NCI-H146 (cell line): Measurements from ENCODE around the gene MAP3K5.

Experiments
- DNase-seq: peaks from one replicate; lab custom pipeline; 2025; lab: John Stamatoyannopoulos, UW

The MAP3K5 gene

DNA sequence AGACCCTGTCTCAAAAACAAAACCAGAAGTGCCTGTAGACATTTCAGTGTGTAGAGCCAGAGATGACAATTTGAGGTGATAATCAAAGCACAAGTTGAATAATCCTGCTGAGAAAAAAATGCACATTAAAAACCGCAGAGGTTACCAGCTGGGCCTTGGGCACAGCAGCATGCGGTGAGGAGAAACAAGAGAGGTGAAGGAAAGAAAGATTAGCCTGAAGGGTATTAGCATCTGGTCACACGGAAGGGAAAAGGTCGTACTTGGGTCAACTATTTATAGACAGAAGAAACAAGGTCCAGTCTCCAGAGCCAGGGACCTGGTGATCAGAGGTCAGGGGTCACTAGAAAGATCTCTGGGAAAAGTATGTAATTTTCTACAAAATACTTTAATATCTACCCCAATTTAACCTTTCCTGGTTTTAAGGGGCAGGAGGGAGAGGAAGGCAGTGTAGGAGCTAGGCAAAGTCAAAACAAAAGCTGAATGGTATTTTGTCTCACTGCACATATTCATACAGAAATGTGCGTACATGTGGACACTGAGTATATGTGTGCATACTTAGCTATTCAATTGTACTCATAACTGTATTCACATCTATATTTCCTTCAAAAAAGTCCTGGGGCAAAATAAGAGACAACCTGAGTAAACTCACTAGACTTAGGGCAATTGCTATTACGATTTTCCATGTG lies 252.2 kb downstream of the MAP3K5 start:
- DNase-seq, result peak; percentile 27

GRCh38 chr6:136538836-136539235 lies 253.4 kb downstream of the MAP3K5 start:
- DNase-seq, result no peak

- DNase-seq, result no peak
Observed at GRCh38 chr6:136535880-136536650, 256.2 kb downstream of the MAP3K5 start.

DNA sequence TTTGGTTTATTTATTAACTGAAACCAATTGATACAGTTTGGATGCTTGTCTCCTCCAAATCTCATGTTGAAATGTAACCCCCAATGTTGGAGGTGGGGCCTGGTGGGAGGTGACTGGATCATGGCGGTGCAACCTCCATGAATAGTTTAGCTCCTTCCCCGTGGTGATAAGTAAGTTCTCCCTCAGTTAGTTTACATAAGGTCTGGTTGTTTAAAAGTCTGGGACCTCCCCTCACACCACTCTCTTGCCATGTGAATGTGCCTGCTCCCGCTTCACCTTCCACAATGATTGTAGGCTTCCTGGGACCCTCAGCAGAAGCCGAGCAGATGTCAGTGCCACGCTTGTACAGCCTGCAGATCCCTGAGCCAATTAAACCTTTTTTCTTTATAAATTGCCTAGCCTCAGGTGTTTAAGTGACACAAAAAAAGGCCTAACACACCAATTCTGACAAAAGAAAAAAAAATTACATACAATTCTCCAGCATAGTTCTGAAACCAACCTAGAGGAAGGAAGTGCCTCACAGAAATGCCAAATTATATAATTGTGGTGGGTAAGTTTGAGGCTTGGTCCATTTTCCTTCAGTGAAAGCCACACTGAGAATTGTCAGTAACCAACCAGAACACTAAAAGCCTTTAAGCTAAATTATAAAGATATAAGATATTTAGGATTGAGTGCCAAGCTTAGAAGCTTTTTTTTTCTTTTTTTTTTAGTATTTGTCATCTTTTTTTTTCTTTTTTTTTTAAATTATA lies 257.1 kb downstream of the MAP3K5 start:
- no peak for DNase-seq

DNA sequence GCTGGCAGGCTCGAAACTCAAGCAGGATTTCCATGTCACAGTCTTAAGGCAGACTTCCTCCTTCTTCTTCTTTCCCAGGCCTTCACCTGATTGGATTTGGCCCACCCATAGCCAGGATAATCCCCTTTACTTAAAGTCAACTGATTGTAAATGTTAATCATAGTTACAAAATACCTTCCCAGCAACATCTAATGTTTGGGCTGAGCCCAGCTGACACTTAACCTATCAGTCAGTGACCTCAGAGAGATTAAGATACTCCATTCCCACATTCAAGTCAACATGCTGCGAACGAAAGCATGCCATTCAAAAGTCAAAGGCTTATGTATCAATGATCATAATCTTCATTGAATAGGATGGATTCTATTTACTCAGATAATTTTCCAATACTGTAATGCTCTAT lies 258.0 kb downstream of the MAP3K5 start:
- DNase-seq, result no peak

- DNase-seq, result no peak
Observed at GRCh38 chr6:136533487-136533886, 258.8 kb downstream of the MAP3K5 start.

DNA sequence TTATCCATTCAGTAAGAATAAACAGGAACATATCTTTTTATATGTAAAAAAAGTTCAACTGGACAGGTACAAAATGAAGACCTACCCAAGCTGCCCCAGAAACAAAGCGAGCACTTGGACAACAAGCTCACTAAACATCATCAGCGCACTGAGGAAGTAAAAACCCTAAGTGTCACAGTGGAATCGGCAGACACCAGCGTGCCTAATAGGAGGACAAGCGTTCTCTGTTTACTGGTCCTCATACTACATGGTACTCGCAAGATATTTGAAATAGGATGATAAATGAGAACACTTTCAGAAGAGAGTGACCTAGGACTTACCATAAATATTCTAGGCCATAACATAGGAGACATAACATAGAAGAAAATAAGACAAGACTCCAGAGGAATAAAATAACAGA lies 260.2 kb downstream of the MAP3K5 start:
- no peak for DNase-seq

GRCh38 chr6:136529710-136530109 lies 262.6 kb downstream of the MAP3K5 start:
- DNase-seq, result no peak

- no peak for DNase-seq
Observed at GRCh38 chr6:136528477-136528876, 263.8 kb downstream of the MAP3K5 start.

GRCh38 chr6:136527831-136528230 lies 264.4 kb downstream of the MAP3K5 start:
- no peak for DNase-seq

DNA sequence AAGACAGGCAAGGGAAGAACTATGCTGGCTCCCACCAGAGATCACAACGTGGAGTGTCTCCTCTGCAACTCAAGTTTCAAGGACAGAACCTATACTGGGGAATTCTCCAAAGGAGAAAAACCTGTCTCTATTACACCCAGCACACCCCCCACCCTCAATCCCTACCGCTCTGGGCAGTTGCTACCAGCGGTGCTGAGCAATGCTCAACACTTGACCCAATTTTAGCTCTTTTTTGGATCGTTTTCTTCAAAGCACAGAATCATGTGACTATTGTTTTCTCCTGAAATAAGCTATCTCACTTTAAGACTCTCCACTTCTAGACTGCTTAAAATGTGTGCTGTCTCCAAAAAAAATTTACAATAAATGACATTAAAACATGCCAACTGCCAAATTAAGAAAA lies 265.3 kb downstream of the MAP3K5 start:
- no peak for DNase-seq

DNA sequence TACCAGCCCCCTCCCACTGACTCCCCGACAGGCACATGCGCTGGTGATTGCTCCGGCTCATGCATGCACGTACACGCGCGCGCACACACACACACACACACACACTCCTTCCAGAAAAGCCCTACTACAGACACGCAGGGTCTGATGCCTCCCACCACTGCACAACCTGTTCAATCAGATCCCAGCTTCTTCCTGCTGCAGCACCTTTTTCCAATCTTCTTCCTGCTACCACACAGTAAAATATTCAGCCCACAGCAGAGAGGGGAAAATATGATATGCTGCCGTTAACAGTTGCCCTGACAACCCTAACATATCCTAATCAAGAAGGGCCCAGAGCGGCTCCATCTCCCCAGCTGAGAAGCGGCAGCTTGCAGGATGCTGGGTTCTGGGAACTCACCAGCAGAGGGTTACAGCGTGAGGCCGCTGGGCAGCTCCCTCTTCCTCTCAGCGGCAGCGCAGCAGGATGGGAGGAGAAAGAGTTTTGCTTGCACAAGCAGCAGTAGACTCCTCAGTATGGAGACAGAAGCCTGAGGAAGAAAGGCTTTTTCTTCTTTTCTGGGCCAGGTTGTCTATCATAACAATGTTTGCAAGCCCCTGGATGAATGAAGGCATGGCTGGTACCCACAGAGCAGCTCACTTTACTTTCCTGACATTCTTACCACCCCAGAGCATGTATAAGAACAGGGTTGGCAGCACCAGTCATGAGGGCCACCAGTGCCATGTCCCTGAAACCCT lies 265.9 kb downstream of the MAP3K5 start:
- peak; percentile 85 for DNase-seq

- DNase-seq, result peak; percentile 63
Observed at GRCh38 chr6:136525586-136526195, 266.6 kb downstream of the MAP3K5 start.

DNA sequence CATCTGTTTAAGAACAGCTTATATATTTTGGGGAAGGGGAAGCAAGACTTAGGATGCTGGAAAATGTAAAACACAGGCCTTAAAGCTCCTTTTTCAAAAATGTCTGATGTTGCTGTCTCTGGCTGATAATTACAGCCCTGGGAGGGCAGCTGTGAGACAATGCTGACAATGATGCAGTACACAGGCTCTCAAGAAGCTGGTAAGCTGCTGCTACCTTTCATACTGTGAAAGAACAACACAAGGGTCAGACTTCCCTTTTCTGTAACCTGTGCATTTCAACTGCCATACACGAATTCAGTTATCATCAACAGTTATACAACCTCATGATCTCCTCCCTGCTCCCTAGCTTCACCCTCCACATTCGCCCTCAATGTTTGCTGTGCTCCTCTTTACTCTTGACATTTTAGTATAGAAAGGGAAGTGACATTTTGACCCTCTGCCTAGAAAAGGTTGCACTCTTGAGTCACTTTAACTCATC lies 267.3 kb downstream of the MAP3K5 start:
- DNase-seq, result peak; percentile 92

DNA sequence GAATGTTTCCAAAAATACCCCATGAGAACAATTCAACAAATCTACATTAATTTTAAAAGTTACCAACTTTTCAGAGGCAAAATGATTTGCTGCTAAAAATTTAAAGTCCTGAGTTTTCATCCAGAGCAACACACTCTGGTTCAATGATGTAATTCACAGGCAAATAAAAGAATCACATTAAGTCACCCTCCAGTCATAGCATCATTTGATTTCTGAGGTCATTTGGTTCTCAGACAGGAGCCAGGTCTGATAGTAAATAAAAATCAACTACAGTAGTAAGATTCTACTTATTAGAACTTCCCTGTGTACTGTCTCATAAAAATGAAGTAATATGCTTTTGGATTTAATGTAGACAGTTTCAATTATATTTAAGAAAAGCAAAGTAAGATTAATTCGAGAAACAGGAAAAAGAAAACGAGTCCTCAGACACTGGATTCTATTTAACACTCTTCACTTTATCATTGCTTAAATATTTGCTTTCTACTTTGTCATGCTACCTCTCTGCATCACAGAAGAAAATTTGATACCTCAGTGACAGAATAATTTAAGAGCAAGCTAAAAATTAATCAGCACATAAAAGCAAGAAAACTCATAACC lies 267.8 kb downstream of the MAP3K5 start:
- DNase-seq, result peak; percentile 74

GRCh38 chr6:136523196-136523595 lies 269.1 kb downstream of the MAP3K5 start:
- DNase-seq, result no peak

- DNase-seq, result no peak
Observed at GRCh38 chr6:136522636-136523035, 269.6 kb downstream of the MAP3K5 start.

GRCh38 chr6:136521911-136522310 lies 270.4 kb downstream of the MAP3K5 start:
- no peak for DNase-seq

GRCh38 chr6:136521427-136521826 lies 270.9 kb downstream of the MAP3K5 start:
- no peak for DNase-seq

GRCh38 chr6:136520517-136520916 lies 271.8 kb downstream of the MAP3K5 start:
- DNase-seq, result no peak

- no peak for DNase-seq
Observed at GRCh38 chr6:136517582-136517981, 274.7 kb downstream of the MAP3K5 start.
